HepG2 (cell line): Measurements from ENCODE around the gene MMS19. TPM values are rescaled to one million over a fixed set of nuclear protein-coding genes. Genes with fewer than 3 reads are reported as not detected.

ENCODE experiments used
- CCDC6 ChIP-seq: sonication (generic); formaldehyde crosslinking; IDR thresholded peaks from 2 replicates; pipeline ENCODE4 v1.8.1; 2022; ENCODE audit warnings: mild to moderate bottlenecking, missing genetic modification reagents, moderate library complexity
- JDP2 ChIP-seq: sonication (generic); formaldehyde crosslinking; IDR thresholded peaks from 2 replicates; pipeline ENCODE4 v1.8.1; 2022; ENCODE audit warnings: missing genetic modification reagents, borderline replicate concordance
- KLF9 ChIP-seq: IDR thresholded peaks from 2 replicates; pipeline ENCODE4 v1.6.1; 2016; ENCODE audit warnings: low read depth
- NFIC ChIP-seq: IDR thresholded peaks from 2 replicates; pipeline ENCODE4 v1.6.1; 2012; ENCODE audit warnings: mild to moderate bottlenecking, low read length, inconsistent platforms
- PBX3 ChIP-seq: sonication (generic); formaldehyde crosslinking; IDR thresholded peaks from 2 replicates; pipeline ENCODE4 v1.8.1; 2023; ENCODE audit warnings: missing genetic modification reagents, inconsistent platforms, borderline replicate concordance
- TOE1 ChIP-seq: sonication (generic); formaldehyde crosslinking; IDR thresholded peaks from 2 replicates; pipeline ENCODE4 v1.4.0; 2020; ENCODE audit warnings: mild to moderate bottlenecking, missing genetic modification reagents
- ZBTB20 ChIP-seq: sonication (generic); formaldehyde crosslinking; IDR thresholded peaks from 2 replicates; pipeline ENCODE4 v1.8.1; 2023; ENCODE audit warnings: missing genetic modification reagents, low read depth, mild to moderate bottlenecking, borderline replicate concordance
- ZFX ChIP-seq: sonication (generic); formaldehyde crosslinking; IDR thresholded peaks from 2 replicates; pipeline ENCODE4 v1.4.0; 2020; ENCODE audit warnings: mild to moderate bottlenecking, low read depth, missing genetic modification reagents, moderate library complexity
- ZNF205 ChIP-seq: IDR thresholded peaks from 2 replicates; pipeline ENCODE4 v1.6.1; 2018; ENCODE audit warnings: missing biosample characterization, missing genetic modification reagents
- ZNF260 ChIP-seq: sonication (generic); formaldehyde crosslinking; IDR thresholded peaks from 2 replicates; pipeline ENCODE4 v1.4.0; 2020; ENCODE audit warnings: missing genetic modification reagents, low read depth, mild to moderate bottlenecking, borderline replicate concordance
- ZNF567 ChIP-seq: sonication (generic); formaldehyde crosslinking; IDR thresholded peaks from 2 replicates; pipeline ENCODE4 v1.8.1; 2023; ENCODE audit warnings: mild to moderate bottlenecking, missing genetic modification reagents, borderline replicate concordance
- ZNF572 ChIP-seq: sonication (generic); formaldehyde crosslinking; IDR thresholded peaks from 2 replicates; pipeline ENCODE4 v1.5.1; 2020; ENCODE audit warnings: mild to moderate bottlenecking, missing genetic modification reagents
- ZNF790 ChIP-seq: sonication (generic); formaldehyde crosslinking; IDR thresholded peaks from 2 replicates; pipeline ENCODE4 v1.8.0; 2022; ENCODE audit warnings: missing genetic modification reagents, mild to moderate bottlenecking, borderline replicate concordance
- polyA plus RNA-seq, 8 experiments: library from polyadenylated mRNA; depleted of rRNA in 3 of 8; stranded (reverse) in 7 of 8; unstranded in 1 of 8; fragments of >200 nt; fragmentation: Illumina TruSeq in 4 of 8; extraction: Trizol in 4 of 8; gene quantifications; 2 replicates each; pipeline versions ENCODE4 v1.2.1 to v1.2.3, GENCODE V29; 2011 to 2016; ENCODE audit warnings: low read depth in 4 of 8, missing spikeins in 1 of 8, mixed read lengths in 1 of 8; ENCODE audit not compliant: insufficient read depth in 1 of 8
- total RNA-seq, 5 experiments: library from RNA; depleted of rRNA; stranded (reverse); fragments of >200 nt; fragmentation: Illumina TruSeq; extraction: Trizol; gene quantifications; 2 replicates each; pipeline ENCODE4 v1.2.3, GENCODE V29; 2016; ENCODE audit warnings: low read depth in 1 of 5
- TF ChIP-seq, protein P1 (sequence below), 2 experiments: fragments of 450-650 bp in 1 of 2; sonication (generic) in 1 of 2; formaldehyde crosslinking in 1 of 2; IDR thresholded peaks; 2 replicates each; pipeline versions ENCODE4 v1.6.1 to v1.8.0; 2016 to 2022; ENCODE audit warnings: antibody characterized with exemption in 1 of 2, mild to moderate bottlenecking in 1 of 2, missing genetic modification reagents in 1 of 2
- TF ChIP-seq, protein P2 (sequence below): sonication (generic); formaldehyde crosslinking; IDR thresholded peaks from 2 replicates; pipeline ENCODE4 v1.5.0; 2020; ENCODE audit warnings: mild to moderate bottlenecking, missing genetic modification reagents

MMS19 gene
- total and polyA plus RNA-seq, 2 of the 13 experiments (the other 11 are each of a cell fraction or from before 2014, with no cell fraction given), result 76.4 to 107 TPM

DNA sequence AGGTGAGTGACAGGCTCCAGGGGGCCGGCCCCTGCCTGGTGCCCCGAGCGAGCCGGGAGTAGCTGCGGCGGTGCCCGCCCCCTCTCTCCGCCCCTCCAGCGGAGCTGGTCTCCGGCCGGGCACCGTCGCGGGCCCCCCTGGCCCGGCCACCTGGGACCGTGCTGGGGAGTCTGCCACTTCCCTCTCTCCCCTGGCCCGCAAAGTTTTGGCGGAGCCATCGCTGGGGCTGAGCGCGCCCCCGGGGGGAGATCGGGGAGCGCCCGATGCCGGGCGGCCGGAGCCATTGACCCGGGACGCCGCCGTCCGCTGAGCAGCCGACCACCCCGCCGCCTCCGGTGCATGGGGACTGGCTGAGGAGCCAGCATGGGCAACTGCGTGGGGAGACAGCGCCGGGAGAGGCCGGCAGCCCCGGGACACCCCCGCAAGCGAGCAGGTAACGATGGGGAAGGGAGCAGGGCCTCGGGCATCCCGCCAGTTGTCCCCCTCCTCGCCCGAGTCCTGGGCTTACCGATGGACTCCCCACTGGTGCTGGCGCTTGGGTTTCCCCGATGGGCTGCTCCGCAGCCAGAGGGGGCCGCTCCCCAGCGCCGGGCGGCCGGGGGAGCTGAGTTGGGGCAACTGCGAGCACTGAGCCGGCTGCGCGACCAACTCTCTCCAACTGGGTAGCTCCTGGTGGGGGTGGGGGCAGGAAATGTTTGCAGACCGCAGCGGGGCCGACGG, 779 bp upstream of the MMS19 start, which contains the start of gene UBTD1 (continued):
- TF ChIP-seq ZNF260 (CRISPR knock-in tag) (0 out of 2 replicates have a peak, but pooled peaks have one; percentile 69), ZBTB20 (0 out of 2 replicates have a peak, but pooled peaks have one; percentile 24), ZNF790 (CRISPR knock-in tag) (peak; percentile 59; the same call in 1 of the 2 replicates), TOE1 (no peak), NFIC (no peak), CCDC6 (CRISPR knock-in tag) (0 out of 2 replicates have a peak, but pooled peaks have one; percentile 36), ZFX (peak; percentile 26; the same call in 1 of the 2 replicates), JDP2 (CRISPR knock-in tag) (no peak), ZNF205 (CRISPR knock-in tag) (no peak), ZNF567 (0 out of 2 replicates have a peak, but pooled peaks have one; percentile 32), KLF9 (CRISPR knock-in tag) (no peak), ZNF572 (CRISPR knock-in tag) (no peak), PBX3 (CRISPR knock-in tag) (peak; percentile 78; the same call in 1 of the 2 replicates)
- TF ChIP-seq, protein P1, sequence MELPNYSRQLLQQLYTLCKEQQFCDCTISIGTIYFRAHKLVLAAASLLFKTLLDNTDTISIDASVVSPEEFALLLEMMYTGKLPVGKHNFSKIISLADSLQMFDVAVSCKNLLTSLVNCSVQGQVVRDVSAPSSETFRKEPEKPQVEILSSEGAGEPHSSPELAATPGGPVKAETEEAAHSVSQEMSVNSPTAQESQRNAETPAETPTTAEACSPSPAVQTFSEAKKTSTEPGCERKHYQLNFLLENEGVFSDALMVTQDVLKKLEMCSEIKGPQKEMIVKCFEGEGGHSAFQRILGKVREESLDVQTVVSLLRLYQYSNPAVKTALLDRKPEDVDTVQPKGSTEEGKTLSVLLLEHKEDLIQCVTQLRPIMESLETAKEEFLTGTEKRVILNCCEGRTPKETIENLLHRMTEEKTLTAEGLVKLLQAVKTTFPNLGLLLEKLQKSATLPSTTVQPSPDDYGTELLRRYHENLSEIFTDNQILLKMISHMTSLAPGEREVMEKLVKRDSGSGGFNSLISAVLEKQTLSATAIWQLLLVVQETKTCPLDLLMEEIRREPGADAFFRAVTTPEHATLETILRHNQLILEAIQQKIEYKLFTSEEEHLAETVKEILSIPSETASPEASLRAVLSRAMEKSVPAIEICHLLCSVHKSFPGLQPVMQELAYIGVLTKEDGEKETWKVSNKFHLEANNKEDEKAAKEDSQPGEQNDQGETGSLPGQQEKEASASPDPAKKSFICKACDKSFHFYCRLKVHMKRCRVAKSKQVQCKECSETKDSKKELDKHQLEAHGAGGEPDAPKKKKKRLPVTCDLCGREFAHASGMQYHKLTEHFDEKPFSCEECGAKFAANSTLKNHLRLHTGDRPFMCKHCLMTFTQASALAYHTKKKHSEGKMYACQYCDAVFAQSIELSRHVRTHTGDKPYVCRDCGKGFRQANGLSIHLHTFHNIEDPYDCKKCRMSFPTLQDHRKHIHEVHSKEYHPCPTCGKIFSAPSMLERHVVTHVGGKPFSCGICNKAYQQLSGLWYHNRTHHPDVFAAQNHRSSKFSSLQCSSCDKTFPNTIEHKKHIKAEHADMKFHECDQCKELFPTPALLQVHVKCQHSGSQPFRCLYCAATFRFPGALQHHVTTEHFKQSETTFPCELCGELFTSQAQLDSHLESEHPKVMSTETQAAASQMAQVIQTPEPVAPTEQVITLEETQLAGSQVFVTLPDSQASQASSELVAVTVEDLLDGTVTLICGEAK (IDR thresholded peaks at IDR 0.05), result no peak
- TF ChIP-seq, protein P1 (CRISPR knock-in tag; IDR thresholded peaks at IDR 0.05), result no peak
- TF ChIP-seq, protein P2, sequence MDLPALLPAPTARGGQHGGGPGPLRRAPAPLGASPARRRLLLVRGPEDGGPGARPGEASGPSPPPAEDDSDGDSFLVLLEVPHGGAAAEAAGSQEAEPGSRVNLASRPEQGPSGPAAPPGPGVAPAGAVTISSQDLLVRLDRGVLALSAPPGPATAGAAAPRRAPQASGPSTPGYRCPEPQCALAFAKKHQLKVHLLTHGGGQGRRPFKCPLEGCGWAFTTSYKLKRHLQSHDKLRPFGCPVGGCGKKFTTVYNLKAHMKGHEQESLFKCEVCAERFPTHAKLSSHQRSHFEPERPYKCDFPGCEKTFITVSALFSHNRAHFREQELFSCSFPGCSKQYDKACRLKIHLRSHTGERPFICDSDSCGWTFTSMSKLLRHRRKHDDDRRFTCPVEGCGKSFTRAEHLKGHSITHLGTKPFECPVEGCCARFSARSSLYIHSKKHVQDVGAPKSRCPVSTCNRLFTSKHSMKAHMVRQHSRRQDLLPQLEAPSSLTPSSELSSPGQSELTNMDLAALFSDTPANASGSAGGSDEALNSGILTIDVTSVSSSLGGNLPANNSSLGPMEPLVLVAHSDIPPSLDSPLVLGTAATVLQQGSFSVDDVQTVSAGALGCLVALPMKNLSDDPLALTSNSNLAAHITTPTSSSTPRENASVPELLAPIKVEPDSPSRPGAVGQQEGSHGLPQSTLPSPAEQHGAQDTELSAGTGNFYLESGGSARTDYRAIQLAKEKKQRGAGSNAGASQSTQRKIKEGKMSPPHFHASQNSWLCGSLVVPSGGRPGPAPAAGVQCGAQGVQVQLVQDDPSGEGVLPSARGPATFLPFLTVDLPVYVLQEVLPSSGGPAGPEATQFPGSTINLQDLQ (CRISPR knock-in tag), result no peak
